HG03139 (cell line): ENCODE measurements around the gene CREB5.

ENCODE experiments used
- ATAC-seq: cut with Tn5 transposase; IDR thresholded peaks from one replicate; pipeline ENCODE4 v1.9.1; 2021; ENCODE audit not compliant: unreplicated experiment

The CREB5 gene

DNA sequence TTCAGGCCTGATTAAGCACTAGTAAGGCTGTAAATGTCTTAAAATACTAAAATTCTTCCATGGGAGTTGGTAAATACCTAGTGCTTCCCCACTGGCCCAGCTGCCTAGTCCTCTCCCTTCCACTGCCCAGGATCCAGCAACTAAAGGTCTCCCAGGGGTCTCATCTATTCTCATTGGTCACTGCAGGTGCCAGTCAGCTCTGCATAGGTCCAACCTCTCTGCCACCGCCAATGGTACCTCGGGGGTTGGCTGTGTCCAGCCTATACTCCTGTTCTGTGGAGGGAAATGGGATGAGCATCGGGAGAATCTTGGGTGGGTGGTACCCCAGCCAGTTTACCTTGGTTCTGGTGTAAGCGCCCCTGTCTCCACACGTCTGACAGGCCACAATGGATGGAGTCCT lies 6.1 kb upstream of the CREB5 start:
- ATAC-seq, result no peak

DNA sequence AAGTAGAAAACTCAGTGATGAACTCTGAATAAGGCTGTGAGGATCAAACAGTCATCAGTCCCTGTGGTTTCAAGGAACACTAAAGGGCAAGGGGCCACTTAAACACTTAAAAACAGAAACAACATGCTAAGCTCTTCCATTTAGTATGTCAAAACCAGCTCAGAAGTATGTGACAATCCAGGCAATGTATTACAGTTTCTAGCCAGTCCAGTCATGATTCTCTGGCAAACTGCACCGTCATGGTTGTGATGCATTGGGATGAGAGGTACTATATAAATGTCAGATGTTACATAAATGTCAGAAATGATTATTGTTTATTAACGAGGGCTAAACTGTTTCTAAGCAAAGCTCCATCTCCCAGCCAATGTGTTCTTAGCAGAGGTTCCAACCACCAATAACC lies 4.7 kb upstream of the CREB5 start:
- no peak for ATAC-seq

DNA sequence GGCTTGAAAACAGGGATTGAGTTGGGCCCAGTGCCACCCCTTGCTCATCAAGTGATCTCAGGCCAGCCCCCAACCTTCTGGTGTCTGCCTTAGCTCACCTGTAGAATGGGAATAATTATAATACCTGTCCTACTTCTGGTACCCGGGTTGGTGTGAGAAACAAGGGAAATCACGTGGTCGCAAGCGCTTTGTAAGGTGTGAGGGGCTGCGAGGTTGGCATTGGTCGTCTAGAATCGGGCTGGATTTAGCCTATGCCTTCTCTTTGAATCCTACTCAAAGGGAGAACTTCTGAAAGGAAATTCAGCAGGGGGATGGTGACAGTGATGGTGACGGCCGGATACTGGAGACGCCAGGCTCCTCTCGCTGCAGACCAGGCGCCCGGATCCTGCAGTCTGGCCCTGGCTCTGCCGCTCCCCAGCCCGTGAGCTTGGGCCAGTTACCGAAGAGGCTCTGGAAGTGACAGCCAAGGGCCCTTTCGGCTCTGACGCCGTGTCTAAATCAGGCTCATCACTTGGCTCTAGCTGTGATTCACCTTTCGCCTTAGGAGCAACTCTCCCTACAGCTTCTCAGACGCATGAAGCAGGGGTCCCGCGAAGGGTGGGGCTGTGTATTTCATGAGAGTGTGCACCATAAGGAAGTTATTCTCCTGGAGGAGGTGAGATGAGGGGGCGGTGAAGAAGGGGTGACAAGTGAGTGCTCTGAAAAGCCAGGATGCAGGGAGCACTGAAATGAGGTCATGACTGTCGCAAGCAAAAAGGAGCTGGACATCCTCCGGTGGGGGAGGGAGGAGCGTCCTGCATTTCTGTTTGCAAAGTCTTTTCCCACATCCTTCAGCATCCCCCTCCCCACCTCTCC lies 4.0 kb upstream of the CREB5 start:
- ATAC-seq, result no peak

- ATAC-seq, result no peak
These were observed 3.2 kb upstream of the CREB5 start for GRCh38 chr7:28408960-28409715.

- no peak for ATAC-seq
These were observed 2.3 kb upstream of the CREB5 start for GRCh38 chr7:28409716-28410627.

DNA sequence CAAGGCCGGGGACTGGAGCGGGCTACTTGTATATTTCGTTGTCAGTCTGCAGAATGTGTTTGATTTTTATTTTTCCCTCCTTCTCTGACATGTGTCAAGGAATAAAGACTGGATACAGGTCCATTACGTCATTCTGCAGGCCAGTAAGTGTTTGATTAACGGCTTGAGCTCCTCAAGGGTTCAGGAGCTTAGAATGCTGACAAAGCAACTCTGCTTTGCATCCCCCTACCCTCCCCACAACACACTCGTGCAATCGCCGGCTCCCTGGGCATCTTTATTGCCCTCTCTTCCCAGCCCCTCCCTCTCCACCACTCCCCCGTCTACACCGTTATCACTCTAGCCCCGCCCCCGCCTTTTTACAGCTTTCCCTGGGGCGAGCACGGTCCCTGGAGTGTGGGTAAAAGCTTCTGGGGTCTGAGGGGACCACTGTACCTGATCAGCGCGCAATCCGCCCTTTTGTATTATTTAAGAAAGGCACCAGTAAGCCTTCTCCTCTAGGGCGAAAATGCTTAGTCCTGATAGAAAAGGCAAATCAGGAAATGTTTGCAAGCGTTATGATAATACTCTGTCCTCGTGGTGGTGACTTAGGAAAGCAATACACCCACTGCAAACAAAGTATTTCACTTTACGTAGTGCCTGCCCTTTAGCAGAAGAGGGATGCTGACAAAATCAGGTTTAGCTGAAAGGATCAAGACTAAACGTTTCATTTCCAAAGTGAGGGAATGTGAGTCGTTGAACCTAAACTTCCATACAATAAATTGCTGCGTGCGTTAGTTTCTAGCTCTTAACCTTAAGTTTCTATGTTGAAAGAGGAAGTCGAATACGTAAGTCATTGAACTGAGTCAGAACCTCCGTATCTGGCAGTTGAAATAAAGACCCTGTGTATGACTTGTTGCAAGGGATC lies 1.4 kb upstream of the CREB5 start:
- no peak for ATAC-seq

GRCh38 chr7:28413011-28413410 lies 693 bp downstream of the CREB5 start:
- ATAC-seq, result no peak

DNA sequence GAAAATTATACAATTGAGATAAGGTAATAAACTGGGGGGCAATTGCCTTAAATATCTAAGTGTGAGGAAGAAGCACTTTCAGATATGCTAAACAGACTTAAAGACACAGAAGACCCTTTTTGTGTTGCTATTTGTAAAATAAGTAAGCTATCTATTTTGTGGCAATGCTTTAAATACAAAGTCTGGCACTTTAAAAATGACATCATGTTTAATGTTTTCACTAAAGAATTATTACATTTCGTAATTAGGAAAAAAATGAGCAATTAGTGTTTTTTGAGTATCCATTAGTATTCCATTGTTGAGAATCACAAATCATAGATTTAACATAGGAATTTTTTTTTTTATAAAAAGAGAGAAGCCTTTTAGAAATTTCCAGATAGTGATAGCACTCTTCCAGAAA lies 2.1 kb downstream of the CREB5 start:
- no peak for ATAC-seq

GRCh38 chr7:28417321-28417940 lies 5.1 kb downstream of the CREB5 start:
- no peak for ATAC-seq

DNA sequence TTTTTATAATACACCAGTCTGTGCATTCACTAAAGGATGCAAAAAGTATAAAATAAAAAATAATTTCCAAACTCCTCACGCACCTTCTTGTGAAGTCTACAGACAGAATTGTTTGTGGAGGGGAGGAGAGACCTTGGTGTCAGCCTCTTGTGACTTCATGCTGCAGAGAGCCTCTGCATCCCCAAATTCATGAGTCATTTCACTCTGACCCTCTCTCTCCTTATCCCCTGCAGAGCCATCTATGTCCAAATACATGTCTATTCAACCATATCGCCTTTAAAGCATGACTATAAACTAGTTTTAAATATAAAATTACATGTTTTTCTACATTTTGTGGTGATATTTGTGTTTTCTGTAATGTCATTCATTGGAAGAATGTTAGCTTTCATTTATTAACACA lies 6.0 kb downstream of the CREB5 start:
- no peak for ATAC-seq

DNA sequence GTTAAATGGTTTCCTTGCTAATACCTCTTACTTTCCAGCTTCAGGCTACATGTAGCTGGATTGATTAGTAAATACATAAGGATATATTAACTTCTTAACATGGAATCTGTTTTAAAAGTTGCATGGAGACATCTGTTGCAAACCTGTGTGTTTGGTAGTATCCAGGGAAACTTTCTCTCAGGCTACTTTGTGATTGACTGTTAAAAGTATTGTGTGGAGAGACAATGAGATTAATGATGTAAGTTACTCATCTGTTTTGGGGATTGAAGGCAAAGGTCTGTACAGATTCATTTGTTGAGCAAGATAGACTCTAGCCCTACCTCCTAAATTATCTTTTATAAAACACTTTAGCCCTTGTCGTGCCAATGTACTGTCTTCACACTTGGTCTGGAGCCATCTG lies 6.6 kb downstream of the CREB5 start:
- ATAC-seq, result no peak

- ATAC-seq, result no peak
These were observed 7.4 kb downstream of the CREB5 start for GRCh38 chr7:28419716-28420115.

- ATAC-seq, result no peak
These were observed 10.8 kb downstream of the CREB5 start for GRCh38 chr7:28423112-28423511.

- no peak for ATAC-seq
These were observed 11.7 kb downstream of the CREB5 start for GRCh38 chr7:28423918-28424514.

- ATAC-seq, result no peak
These were observed 13.2 kb downstream of the CREB5 start for GRCh38 chr7:28425496-28425895.

- no peak for ATAC-seq
These were observed 14.9 kb downstream of the CREB5 start for GRCh38 chr7:28427236-28427635.

- ATAC-seq, result no peak
These were observed 18.3 kb downstream of the CREB5 start for GRCh38 chr7:28430616-28431015.

DNA sequence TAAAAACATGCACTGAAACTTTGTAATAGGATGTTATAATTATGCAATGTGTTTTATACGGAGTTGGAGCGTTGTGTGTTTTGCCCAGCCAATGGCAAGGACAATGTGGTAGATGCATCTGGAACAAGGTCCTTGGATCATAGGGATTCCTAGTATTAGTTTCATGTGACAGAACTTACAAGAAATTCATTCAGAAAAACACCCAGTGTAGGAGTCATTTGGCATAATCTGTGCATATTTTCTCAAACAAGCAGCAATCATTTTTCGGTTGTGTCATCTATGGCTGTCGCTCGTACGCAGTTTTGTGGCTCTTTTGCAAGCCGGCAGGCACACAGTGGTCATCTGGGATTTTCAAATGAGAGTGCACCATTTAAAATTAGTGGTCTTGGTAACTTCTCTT lies 19.8 kb downstream of the CREB5 start:
- no peak for ATAC-seq

DNA sequence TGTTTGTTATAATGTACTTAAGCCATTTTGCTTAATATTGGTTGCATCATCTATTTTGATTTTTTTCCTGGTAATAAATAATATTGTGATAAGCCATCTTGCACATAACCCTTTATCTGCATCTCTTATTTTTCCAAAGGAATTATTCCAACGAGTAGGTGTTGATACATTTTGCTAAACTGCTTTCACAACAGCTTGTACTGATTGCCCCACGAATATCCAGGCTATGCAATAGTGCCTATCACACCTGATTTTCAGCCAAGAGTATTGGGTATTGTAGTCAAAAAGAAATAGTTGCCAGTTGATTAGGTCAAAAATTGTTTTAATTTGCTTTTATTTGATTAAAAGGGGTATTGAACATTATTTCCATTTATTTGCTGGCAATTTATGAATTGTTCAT lies 20.7 kb downstream of the CREB5 start:
- no peak for ATAC-seq
